Dedifferentiated amniotic fluid mesenchymal stem cell (primary cell): ENCODE data around the gene USH2A.

Experiments used
- DNase-seq: peaks from one replicate; pipeline ENCODE4 v3.0.0-alpha.2; 2016; ENCODE audit errors: extremely low spot score

The USH2A gene

GRCh38 chr1:215600258-215600792, 822.9 kb downstream of the USH2A start:
- no peak for DNase-seq

DNA sequence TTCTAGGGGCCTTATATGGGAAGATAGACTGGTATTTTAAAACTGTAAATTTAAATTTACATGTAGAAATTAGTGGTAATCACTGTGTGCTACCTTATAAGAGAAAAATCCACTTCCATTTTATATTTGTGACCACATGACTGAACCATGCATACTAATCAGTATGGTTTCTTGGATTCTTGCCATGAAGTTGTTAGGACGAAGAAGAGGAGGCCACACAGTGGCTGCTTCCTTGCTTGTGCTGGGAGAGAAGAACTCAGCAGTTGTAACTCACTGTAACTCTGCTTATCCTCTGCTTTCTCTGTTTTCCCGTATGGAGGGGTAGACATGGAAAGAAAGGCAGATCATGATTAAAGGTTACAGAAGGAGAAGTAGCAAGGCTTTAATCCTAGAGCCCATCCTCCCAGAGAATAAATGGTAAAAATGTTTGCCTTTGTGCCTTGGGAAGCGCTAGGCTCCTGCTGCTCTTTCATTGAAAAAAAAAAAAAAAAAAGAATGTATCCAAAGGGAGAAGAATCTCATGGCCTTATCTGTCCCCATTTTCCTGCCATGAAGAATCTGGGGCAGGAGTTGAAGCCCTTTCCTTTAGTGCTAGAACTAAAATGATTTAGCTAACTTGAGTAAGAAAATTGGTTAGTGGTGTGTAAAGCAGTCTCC, 823.7 kb downstream of the USH2A start:
- no peak for DNase-seq

- DNase-seq = peak; percentile 53
Measured at GRCh38 chr1:215597961-215598360, 825.3 kb downstream of the USH2A start.

GRCh38 chr1:215595231-215595630, 828.0 kb downstream of the USH2A start:
- DNase-seq = no peak

DNA sequence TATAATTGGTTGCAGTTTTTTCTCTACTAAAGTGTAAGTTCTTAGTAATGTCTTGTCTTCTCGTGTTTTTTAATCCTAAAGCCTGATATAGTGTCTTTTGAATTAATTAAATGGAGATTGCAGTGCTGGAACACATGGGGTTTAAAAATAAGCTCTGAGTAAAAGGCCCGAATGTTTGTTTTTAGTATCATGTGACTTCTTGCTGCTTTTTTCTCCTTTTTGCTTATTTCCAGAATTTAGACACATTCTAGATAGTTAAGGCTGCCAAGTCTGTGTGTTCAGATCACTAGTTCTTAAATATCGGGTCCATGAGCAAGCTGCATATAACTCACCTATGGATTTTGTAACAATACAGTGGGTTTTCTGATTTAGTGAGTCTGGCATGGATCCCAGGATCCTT, 828.6 kb downstream of the USH2A start:
- peak; percentile 17 for DNase-seq

- DNase-seq = no peak
Measured at GRCh38 chr1:215590779-215591491, 832.3 kb downstream of the USH2A start.

GRCh38 chr1:215589650-215590435, 833.4 kb downstream of the USH2A start:
- DNase-seq = no peak

GRCh38 chr1:215584389-215584788, 838.9 kb downstream of the USH2A start:
- no peak for DNase-seq

GRCh38 chr1:215583185-215583749, 840.0 kb downstream of the USH2A start:
- no peak for DNase-seq

DNA sequence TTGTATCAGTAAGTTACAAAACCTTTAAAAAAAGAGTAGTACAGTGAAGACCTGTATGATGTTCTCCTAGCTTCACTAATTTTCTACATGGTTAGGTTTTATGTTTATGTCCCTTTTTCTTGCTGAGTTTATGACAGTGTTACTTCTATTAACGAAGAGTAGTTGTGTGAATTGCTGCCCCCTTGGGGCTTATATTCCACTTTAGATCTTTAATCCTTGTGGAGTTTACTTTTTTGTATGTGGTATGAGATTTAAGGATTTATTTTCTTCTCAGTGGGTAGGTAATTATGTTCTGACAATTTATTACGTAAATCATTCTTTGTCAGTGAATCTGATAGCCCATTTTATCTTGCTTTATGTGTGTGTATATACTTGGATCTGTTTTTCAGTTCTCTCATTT, 841.4 kb downstream of the USH2A start:
- no peak for DNase-seq
